T-helper 17 cell (primary cell): Measurements from ENCODE around the gene MYDGF. TPM values are rescaled to one million over a fixed set of nuclear protein-coding genes. Genes with fewer than 3 reads are reported as not detected.

Source experiments
- ATAC-seq: fragments of 150-1000 bp; cut with Tn5 transposase; 2 replicates; pipeline ENCODE4 v1.10.0; 2021; ENCODE audit warnings: mild to moderate bottlenecking, moderate library complexity
- DNase-seq, 3 donors: peaks; one replicate each; pipeline versions ENCODE4 v3.0.0 to v3.0.0-alpha.2; 2020 to 2021
- H3K9me3 ChIP-seq: one replicate; pipeline ENCODE4 v1.7.0; 2013; ENCODE audit warnings: low read length, mild to moderate bottlenecking; ENCODE audit not compliant: control insufficient read depth, poor library complexity, severe bottlenecking
- H3K27ac Mint-ChIP-seq: one replicate; pipeline ENCODE4 v1.8.0; 2022; ENCODE audit warnings: mild to moderate bottlenecking, moderate library complexity, mixed read lengths
- H3K27me3 Mint-ChIP-seq: one replicate; pipeline ENCODE4 v1.8.0; 2022; ENCODE audit warnings: mixed read lengths
- H3K36me3 Mint-ChIP-seq: one replicate; pipeline ENCODE4 v1.8.0; 2022; ENCODE audit warnings: low read depth, mixed read lengths
- H3K4me1 Mint-ChIP-seq: one replicate; pipeline ENCODE4 v1.8.0; 2022; ENCODE audit warnings: mild to moderate bottlenecking, mixed read lengths
- H3K4me3 Mint-ChIP-seq: one replicate; pipeline ENCODE4 v1.8.0; 2022; ENCODE audit warnings: mild to moderate bottlenecking, moderate library complexity, mixed read lengths
- total RNA-seq, 4 donors: library from RNA in 2 of 4; stranded (reverse) in 2 of 4; gene quantifications; one replicate each; pipeline ENCODE4 v1.2.3 and lab custom pipeline; 2022 to 2026

Gene MYDGF
- total RNA-seq, 2 donors from 2014 or later = 33.9 to 37.9 TPM

DNA sequence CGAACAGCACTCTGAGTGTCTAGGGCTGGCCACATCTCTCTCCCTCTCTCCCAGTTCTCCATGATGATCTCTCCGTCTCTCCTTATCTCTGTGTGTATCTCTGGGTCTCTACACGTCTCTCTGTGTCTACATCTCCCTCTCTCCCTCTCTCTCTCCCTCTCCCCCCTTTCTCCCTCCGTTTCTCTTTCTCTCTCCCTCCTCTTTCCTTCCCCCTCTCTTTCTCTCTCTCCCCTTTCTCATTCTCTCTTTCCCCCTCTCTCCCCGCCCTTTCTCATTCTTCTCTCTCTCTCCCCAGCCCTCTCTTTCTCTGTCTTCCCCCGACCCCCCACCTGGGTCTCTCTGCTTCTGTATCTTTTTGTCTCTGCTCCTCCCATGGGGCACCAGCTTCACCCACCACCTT, 52.1 kb downstream of the MYDGF start:
- Mint-ChIP-seq H3K27ac (no peak overlapping the region), H3K4me3 (no peak overlapping the region), H3K27me3 (peaks cover 37% of the 10 kb centered on the region), H3K36me3 (no peaks in the 10 kb centered on the region), H3K4me1 (peaks cover 3% of the 10 kb centered on the region)
- ATAC-seq (no peak), DNase-seq (no peak)
- no peaks in the 10 kb centered on the region for H3K9me3 ChIP-seq

DNA sequence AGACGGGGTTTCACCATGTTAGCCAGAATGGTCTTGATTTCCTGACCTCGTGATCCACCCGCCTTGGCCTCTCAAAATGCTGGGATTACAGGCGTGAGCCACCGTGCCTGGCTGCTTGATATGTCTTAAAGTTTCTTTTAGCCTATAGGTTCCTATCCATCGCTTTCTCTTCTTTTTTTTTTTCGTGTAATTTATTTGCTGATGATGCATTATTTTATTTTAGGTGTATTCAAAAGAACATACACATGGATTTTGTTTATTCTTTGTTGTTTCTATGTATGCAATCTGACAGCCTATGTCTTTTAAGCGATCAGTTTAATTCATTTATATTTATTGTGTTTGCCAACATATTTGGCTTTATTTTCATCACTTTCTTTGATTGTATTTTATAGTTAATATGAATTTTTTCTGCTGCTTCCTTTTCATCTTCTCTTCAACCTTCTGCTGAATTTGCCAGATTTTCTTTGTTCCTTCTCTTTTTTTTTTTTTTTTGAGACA, 56.8 kb downstream of the MYDGF start:
- H3K27ac Mint-ChIP-seq = no peak overlapping the region
- ATAC-seq = no peak
- DNase-seq = no peak

DNA sequence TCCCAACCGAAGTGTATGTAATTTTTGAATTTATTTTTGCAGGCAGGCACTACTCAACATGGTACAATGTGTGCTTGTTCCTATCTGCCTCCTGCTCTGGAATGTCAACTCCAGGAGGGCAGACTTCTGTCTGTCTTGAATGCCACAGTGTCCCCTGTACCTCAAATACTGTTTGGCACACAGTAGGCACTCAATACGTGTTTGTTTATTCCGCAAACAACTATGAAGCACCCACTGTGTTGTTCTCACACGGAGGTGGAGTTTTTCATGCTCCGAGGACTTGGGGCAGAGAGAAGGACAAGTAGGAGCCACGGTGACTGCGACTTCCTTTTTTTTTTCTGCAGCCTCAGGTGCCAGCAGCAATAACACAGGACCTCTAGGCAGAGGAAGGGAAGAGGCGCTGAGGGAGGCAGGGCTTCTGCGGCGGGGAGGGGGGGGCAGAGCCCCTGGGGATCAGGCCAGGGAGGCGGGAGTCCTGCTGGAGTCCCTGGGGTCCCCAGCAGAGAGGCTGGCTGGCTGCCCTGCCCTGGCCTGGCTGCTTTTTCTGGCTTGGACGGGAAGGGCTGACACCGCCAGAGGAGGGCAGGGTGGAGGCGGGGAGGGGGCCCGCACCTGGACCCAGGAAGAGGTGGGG, 60.1 kb downstream of the MYDGF start:
- H3K27ac Mint-ChIP-seq = no peak overlapping the region

More for the DNA sequence above, 56.8 kb downstream of the MYDGF start:
- Mint-ChIP-seq H3K4me3 (no peak overlapping the region), H3K4me1 (peaks cover 8% of the 10 kb centered on the region), H3K27me3 (peaks cover 44% of the 10 kb centered on the region), H3K36me3 (peaks cover 7% of the 10 kb centered on the region)
- no peaks in the 10 kb centered on the region for H3K9me3 ChIP-seq

More for the DNA sequence above, 60.1 kb downstream of the MYDGF start:
- no peaks in the 10 kb centered on the region for H3K9me3 ChIP-seq
- ATAC-seq (no peak), DNase-seq (no peak)
- Mint-ChIP-seq H3K36me3 (peaks cover 7% of the 10 kb centered on the region), H3K4me3 (no peak overlapping the region), H3K27me3 (peaks cover 37% of the 10 kb centered on the region), H3K4me1 (peaks cover 5% of the 10 kb centered on the region)

Other genes with a start within 250 kb of the MYDGF start
- 10 to 100 TPM; 49.5 to 68.7 TPM for gene UBXN6, start 212.5 kb downstream of the MYDGF start, total RNA-seq
- gene HDGFL2, start 198.0 kb downstream of the MYDGF start, total RNA-seq = 10 to 100 TPM; 22.0 to 26.5 TPM
- gene PLIN4, start 151.9 kb downstream of the MYDGF start, total RNA-seq = not detected
- not detected for gene PLIN5, start 135.1 kb downstream of the MYDGF start, total RNA-seq
- gene LRG1, start 130.3 kb downstream of the MYDGF start, total RNA-seq = under 1 TPM; 0.17 to 0.31 TPM
- under 1 TPM; 0.20 to 0.52 TPM for gene SEMA6B, start 110.7 kb downstream of the MYDGF start, total RNA-seq
- 10 to 100 TPM; 14.9 to 18.3 TPM for gene TNFAIP8L1, start 30.8 kb downstream of the MYDGF start, total RNA-seq
- 10 to 100 TPM; 84.1 to 91.8 TPM for gene DPP9, start 53.5 kb upstream of the MYDGF start, total RNA-seq
- 10 to 100 TPM in 1 of 2 donors, 1 to 10 TPM in 1; 9.9 to 13.4 TPM for gene FEM1A, start 121.4 kb upstream of the MYDGF start, total RNA-seq
- 10 to 100 TPM; 23.4 to 29.1 TPM for gene TICAM1, start 161.4 kb upstream of the MYDGF start, total RNA-seq
- gene PLIN3, start 197.3 kb upstream of the MYDGF start, total RNA-seq = 10 to 100 TPM; 19.7 to 21.7 TPM
- gene ARRDC5, start 232.6 kb upstream of the MYDGF start, total RNA-seq = 1 to 10 TPM; 4.0 to 4.8 TPM
- under 1 TPM; 0.12 to 0.34 TPM for gene UHRF1, start 239.2 kb upstream of the MYDGF start, total RNA-seq